ENCODE data around the gene SEMA3D. TPM values are rescaled to one million over a fixed set of nuclear protein-coding genes. Genes with fewer than 3 reads are reported as not detected.

The SEMA3D gene
- total and polyA plus RNA-seq, 2 donors (not counting 3 experiments of a cell fraction or from before 2014, with no cell fraction given) = 9.9 to 10.3 TPM

DNA sequence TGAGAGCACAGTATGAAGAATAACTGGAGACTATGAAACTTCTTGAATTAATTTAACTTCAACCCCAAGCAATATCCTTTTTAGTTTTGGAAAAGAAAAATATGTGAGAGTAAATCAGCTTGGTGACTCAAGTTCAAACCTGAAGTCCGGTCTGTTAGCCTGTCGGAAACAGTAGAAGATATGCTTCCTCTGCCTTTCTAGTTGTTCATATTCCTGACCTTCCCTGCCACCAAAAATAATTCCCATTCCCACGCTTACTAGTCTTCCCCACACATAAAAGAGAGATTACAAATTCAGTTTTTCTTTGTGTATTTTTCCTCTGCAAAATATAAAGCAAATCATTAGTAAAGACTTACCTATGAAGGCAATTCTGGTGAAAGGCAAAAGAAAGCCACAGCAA, 3.6 kb downstream of the SEMA3D start:
- dilution Hi-C loops (cut with MboI; ENCODE audit: extremely low pct_ligation_motif_present, low sequenced_read_pairs) = no loop called here
- DNase-seq (ENCODE audit: low read depth, low spot score) (no peak), FAIRE-seq (no peak)

More for the DNA sequence above, 3.6 kb downstream of the SEMA3D start:
- H3K27ac ChIP-seq (ENCODE audit: insufficient read depth, low read depth, low read length) = no peak overlapping the region
- no peak overlapping the region for H3K4me2 ChIP-seq (ENCODE audit: insufficient read depth, low read length)
- no peaks in the 10 kb centered on the region for H3K27me3 ChIP-seq (ENCODE audit: control insufficient read depth in 2 of 2, insufficient read depth in 2 of 2, low read length in 2 of 2)
- no peaks in the 10 kb centered on the region for H3K36me3 ChIP-seq (ENCODE audit: control insufficient read depth in 2 of 2, extremely low read depth in 1 of 2, insufficient read depth in 2 of 2, low read length in 2 of 2)
- H4K20me1 ChIP-seq (replicated peaks; ENCODE audit: control insufficient read depth, extremely low read depth, insufficient read depth, low read length) = no peaks in the 10 kb centered on the region
- ChIA-PET POLR2A (no interaction called here), CTCF (interaction anchor here (1.8 to 2.8 kb wide), 2 partner anchors 11 to 142 kb away, joined by 4 to 11 read pairs; no protein-coding TSS in a partner anchor)
- no peak overlapping the region for H3K4me3 ChIP-seq (replicated peaks in 1 of 3; ENCODE audit: insufficient read depth in 1 of 3, low read depth in 1 of 3, low read length in 3 of 3)
- H3K9me3 ChIP-seq (replicated peaks; ENCODE audit: control insufficient read depth, insufficient read depth, low read length) = no peaks in the 10 kb centered on the region
- no peaks in the 10 kb centered on the region for H3K9me1 ChIP-seq (replicated peaks; ENCODE audit: control insufficient read depth, extremely low read depth, insufficient read depth, low read length)
- peaks cover 5% of the 10 kb centered on the region for H3K4me1 ChIP-seq (ENCODE audit: control insufficient read depth, extremely low read depth, insufficient read depth, low read length)
- TF ChIP-seq GATA2 (IDR thresholded peaks at IDR 0.05; ENCODE audit: insufficient read depth, insufficient read length, low read depth, low read length) (no peak), JUN (IDR thresholded peaks at IDR 0.05; ENCODE audit: borderline replicate concordance, insufficient read depth, insufficient read length, low read depth) (no peak), EZH2 (IDR thresholded peaks at IDR 0.05; ENCODE audit: borderline replicate concordance, low read depth, low read length, severe bottlenecking) (no peak), FOS (IDR thresholded peaks at IDR 0.05; ENCODE audit: borderline replicate concordance, insufficient read depth, low read length) (no peak), MYC (IDR thresholded peaks at IDR 0.05; ENCODE audit: low read depth, low read length) (no peak), POLR2AphosphoS5 (IDR thresholded peaks at IDR 0.05; ENCODE audit: insufficient read depth, low read depth, low read length) (no peak), POLR2A (IDR thresholded peaks at IDR 0.05; ENCODE audit: low read depth, low read length) (no peak)
- TF ChIP-seq, protein P1, sequence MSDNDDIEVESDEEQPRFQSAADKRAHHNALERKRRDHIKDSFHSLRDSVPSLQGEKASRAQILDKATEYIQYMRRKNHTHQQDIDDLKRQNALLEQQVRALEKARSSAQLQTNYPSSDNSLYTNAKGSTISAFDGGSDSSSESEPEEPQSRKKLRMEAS (IDR thresholded peaks at IDR 0.05; ENCODE audit: insufficient read depth, insufficient read length) = no peak
- TF ChIP-seq, protein P2, sequence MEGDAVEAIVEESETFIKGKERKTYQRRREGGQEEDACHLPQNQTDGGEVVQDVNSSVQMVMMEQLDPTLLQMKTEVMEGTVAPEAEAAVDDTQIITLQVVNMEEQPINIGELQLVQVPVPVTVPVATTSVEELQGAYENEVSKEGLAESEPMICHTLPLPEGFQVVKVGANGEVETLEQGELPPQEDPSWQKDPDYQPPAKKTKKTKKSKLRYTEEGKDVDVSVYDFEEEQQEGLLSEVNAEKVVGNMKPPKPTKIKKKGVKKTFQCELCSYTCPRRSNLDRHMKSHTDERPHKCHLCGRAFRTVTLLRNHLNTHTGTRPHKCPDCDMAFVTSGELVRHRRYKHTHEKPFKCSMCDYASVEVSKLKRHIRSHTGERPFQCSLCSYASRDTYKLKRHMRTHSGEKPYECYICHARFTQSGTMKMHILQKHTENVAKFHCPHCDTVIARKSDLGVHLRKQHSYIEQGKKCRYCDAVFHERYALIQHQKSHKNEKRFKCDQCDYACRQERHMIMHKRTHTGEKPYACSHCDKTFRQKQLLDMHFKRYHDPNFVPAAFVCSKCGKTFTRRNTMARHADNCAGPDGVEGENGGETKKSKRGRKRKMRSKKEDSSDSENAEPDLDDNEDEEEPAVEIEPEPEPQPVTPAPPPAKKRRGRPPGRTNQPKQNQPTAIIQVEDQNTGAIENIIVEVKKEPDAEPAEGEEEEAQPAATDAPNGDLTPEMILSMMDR (IDR thresholded peaks at IDR 0.05; ENCODE audit: extremely low read depth in 1 of 2, insufficient read depth in 1 of 2, low read depth in 1 of 2, low read length in 2 of 2) = no peak
- no peak overlapping the region for H2AFZ ChIP-seq (ENCODE audit: low read depth, low read length)
- H3K9ac ChIP-seq (replicated peaks; ENCODE audit: extremely low read depth, insufficient read depth, low read length) = no peak overlapping the region
- intact Hi-C loops (cut with micrococcal nuclease) = loop anchor here (10.0 kb wide), 2 partner anchors 672 to 988 kb away; partner anchors contain the start of gene SEMA3A
- no peaks in the 10 kb centered on the region for H3K79me2 ChIP-seq (ENCODE audit: control insufficient read depth, insufficient read depth, low read length)
- no TSS peak for BruUV-seq (replicated peaks)

All from endothelial cell of umbilical vein (primary cell).